Embryonic facial prominence (tissue), 1 donor: ENCODE results near the gene HECW1.

ENCODE experiments used
- DNase-seq: peaks from one replicate; pipeline ENCODE4 v3.0.0-alpha.2; 2016; ENCODE audit errors: extremely low spot score

The HECW1 gene

GRCh38 chr7:43495572-43495971, 383.1 kb downstream of the HECW1 start:
- DNase-seq = no peak

- DNase-seq = no peak
Measured at GRCh38 chr7:43496596-43496995, 384.1 kb downstream of the HECW1 start.

- no peak for DNase-seq
Measured at GRCh38 chr7:43501870-43502269, 389.4 kb downstream of the HECW1 start.

GRCh38 chr7:43502941-43503340, 390.5 kb downstream of the HECW1 start:
- DNase-seq = no peak

GRCh38 chr7:43505412-43505811, 393.0 kb downstream of the HECW1 start:
- DNase-seq = no peak

- no peak for DNase-seq
Measured at GRCh38 chr7:43506460-43506859, 394.0 kb downstream of the HECW1 start.

- no peak for DNase-seq
Measured at GRCh38 chr7:43508461-43508860, 396.0 kb downstream of the HECW1 start.

GRCh38 chr7:43509906-43510305, 397.5 kb downstream of the HECW1 start:
- no peak for DNase-seq

- DNase-seq = no peak
Measured at GRCh38 chr7:43511029-43511428, 398.6 kb downstream of the HECW1 start.

GRCh38 chr7:43511769-43512515, 399.5 kb downstream of the HECW1 start:
- DNase-seq = no peak

GRCh38 chr7:43513251-43513650, 400.8 kb downstream of the HECW1 start:
- DNase-seq = no peak

GRCh38 chr7:43516581-43517342, 404.3 kb downstream of the HECW1 start:
- DNase-seq = no peak

- no peak for DNase-seq
Measured at GRCh38 chr7:43517464-43517863, 405.0 kb downstream of the HECW1 start.

GRCh38 chr7:43520201-43520600, 407.8 kb downstream of the HECW1 start:
- DNase-seq = no peak

GRCh38 chr7:43522406-43523156, 410.1 kb downstream of the HECW1 start:
- DNase-seq = no peak

- DNase-seq = no peak
Measured at GRCh38 chr7:43528576-43529354, 416.3 kb downstream of the HECW1 start.

GRCh38 chr7:43530553-43531410, 418.3 kb downstream of the HECW1 start:
- DNase-seq = no peak

GRCh38 chr7:43531700-43532099, 419.3 kb downstream of the HECW1 start:
- no peak for DNase-seq

GRCh38 chr7:43533801-43534479, 421.5 kb downstream of the HECW1 start:
- no peak for DNase-seq

GRCh38 chr7:43535031-43535451, 422.6 kb downstream of the HECW1 start:
- no peak for DNase-seq
